Urothelium cell line (cell line): ENCODE results near the gene PAQR8.

Experiments
- DNase-seq: peaks from one replicate; pipeline ENCODE4 v3.0.0; 2011; ENCODE audit warnings: low spot score, mixed read lengths
- FAIRE-seq: peaks from 2 replicates; lab custom pipeline; 2011; peaks lifted over from hg19 to GRCh38; lab: Jason Lieb, UNC

PAQR8 gene

DNA sequence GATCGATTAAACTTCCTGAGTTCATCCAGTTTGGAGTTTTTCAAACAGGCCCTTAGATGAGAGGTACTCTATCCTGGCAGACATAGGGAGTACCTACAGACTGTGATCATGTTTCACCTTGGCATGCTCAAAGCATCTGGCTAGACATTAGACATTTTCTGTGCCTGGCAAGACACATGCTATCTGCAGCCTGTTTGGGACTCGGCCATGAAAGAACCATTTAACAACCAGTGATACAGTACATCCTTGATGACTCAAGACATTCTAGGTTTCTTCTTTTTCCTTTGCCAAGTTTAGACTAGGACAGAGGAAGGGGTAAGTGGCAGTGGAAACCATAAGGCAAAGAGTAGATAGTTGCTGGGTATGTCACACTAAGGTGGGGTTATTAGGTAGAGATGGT is 15.4 kb upstream of the PAQR8 start:
- FAIRE-seq, result no peak

DNA sequence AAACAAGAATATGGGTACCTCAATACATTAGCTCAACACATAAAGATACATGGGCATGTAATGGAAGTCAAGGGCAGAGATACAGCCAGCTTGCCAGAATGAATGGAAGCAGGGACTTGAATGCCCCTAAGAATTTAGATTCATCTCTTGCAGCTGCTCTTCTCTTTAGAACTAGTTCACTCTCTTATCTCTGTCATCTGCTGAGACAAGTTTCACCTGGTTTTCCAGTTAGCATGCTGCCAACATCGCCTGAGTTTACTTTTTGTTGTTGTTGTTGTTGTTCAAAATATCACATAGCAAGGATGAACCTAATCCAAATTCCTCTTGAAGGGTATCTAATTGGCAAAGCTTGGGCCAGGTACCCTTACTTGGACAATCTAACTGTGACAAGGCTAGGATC is 14.1 kb upstream of the PAQR8 start:
- DNase-seq (no peak), FAIRE-seq (no peak)

More for the DNA sequence above, 15.4 kb upstream of the PAQR8 start:
- DNase-seq, result no peak

DNA sequence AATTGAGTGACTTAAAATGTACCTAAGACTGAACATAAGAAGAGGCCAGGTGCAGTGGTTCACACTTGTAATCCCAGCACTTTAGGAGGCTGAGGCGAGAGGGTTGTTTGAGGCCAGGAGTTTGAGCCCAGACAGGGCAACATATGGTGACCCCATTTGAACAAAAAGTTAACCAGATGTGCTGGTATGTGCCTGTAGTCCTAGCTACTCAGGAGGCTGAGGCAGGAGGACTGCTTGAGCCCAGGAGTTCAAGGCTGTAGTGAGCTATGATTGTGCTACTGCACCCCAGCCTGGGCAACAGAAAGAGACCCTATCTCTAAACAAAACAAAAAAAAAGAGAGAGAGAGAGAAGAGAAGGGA is 10.1 kb upstream of the PAQR8 start:
- peak; percentile 27 for FAIRE-seq
- no peak for DNase-seq

DNA sequence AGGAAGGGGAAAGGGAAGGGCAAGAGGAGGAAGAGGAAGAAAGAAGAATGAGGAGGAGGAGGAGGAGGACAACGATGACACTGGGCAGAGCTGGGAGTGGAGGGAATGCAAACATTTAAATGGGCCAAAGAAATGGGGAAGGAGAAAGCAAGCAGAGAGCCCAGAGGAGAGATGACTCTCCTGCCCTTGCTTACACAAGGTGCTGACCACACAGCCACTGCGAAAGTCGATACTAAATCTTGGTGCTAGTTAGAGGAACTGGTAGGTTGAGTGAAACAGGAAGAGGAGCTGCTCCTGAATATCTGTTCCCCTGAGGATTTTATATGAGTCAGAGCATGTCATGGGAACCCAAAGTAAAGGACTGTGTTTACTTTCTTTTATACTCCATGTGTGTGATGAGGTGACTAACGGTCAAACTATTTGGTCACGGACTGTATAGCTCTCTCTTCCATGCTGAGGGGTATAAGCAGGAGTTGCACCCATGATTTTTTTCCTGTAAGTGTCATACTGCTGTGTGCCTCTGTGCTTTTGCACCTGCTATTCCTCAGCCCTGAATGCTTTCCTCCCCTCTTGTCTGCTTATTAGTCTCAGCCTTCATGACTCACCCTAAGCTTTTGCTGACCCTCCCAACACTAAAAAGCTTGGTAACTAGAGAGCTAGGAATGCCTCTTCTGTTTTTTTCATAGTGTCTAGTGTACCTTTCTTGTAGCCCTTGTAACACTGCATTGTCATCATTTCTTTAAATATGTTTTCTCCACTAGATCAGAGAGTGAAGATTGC is 9.5 kb upstream of the PAQR8 start:
- peak; percentile 87 for DNase-seq
- peak; percentile 78 for FAIRE-seq

DNA sequence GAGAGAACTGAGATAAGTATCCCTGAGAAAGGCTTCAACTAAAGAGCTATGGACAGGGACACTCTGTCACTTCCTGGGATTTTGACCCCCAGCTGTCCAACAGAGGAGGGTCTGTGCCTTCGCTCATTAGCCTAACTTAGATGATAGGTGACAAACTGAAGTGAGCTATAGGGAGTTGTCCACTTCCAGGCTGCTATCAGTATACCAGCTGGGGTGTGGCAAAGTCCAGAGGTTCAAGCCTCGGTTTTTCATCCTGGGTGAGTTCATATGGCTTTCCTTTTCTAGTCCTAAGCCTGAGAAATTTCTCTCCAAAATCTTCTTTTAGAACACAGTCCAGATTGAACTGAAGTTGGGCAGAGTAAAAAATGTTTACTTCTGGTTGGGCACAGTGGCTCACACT is 5.9 kb upstream of the PAQR8 start:
- no peak for DNase-seq
- FAIRE-seq, result no peak

DNA sequence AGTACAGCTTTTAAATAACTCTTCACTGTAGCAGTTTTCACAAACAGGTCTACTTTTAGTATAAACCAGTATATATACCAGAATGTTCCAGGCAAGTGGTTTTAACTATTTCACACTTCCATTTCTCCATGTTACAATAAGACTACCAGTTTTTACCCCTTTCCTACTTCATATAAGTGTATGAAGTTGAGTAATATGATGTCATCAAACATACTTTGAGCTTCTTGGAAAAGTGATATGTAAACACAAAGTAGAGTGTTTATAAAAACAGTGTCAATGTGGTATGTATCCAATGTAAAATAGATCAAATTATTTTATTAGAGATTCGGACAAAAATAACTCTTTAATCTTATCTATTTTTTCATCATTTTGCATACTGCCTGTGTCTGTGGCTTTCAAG is 2.5 kb upstream of the PAQR8 start:
- no peak for DNase-seq
- FAIRE-seq, result no peak

DNA sequence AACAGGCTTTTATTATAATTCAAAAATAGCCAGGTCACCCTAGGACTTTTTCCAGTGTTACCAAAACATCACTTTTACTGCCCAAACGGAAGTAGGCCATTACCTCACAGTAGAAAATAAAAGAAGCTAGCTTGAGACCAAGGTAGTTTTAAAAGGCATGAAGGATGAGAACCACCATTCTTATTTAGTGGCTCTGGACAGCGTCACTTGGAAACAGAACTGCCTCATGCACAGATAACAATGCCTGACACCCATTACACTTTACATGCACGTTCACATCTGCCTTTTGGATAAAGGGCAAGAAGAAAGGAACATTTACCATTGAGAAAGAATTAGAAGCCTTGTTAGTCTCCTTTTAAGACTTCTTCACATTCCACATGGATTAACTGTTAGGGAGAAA is 1.9 kb upstream of the PAQR8 start:
- FAIRE-seq (no peak), DNase-seq (no peak)

DNA sequence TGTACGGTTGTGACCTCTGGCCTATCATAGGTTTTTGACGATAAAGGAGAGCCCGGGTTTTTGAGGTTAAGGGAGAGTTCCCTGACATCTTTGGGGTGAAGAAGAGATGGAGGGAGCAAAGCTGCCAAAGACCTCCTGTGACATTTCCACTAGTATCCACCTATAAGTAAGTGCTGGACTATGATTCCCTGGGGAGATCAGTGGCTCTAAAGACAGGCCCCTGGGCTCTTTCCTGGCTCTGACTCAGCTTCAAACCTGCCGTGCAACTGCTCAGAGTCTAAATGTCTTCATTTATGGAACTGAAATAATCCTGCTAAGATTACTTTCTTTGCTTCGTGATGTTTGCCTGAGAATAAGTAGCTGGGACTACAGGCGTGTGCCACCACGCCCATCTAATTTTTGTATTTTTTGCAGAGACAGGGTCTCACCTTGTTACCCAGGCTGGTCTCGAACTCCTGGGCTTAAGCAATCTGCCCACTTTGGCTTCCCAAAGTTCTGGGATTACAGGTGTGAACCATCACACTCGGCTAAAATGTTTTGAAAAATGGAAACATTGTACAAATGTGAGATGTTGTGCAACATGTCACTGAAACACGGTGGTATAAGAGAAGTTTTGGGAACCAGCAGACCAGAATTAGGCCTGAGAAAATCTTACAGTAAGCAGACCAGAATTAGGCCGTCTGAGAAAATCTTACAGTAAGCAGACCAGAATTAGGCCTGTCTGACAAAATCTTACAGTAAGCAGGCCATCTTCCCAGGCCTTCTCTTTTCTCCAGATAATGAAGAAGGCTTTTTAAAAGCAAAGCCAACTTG is 1.1 kb upstream of the PAQR8 start:
- FAIRE-seq (no peak), DNase-seq (no peak)

DNA sequence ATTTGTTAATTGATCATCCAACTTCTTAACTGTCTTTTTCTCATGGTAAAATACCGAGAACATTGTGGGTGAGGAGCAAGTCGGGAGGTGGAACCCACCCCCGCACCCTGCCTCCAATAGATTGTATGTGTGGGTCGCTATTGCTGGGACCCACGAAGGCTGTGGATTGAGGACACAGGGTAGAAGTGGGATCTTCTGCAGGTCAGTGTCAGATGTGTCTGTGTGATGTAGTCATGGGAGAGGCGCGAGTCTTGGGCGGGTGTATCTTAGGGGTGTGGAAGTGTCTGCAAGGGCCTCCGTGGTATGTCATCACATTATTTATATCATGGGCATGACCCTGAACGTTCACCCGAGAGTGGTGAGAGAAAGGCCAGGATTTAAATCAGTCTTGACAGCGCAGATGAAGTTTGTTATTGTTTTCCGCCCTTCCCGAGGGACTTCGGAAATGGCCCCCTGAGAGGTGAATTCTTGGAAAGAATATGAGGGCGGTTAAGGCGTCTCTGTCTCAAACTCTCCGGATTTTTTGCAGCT is 472 bp upstream of the PAQR8 start:
- no peak for DNase-seq

DNA sequence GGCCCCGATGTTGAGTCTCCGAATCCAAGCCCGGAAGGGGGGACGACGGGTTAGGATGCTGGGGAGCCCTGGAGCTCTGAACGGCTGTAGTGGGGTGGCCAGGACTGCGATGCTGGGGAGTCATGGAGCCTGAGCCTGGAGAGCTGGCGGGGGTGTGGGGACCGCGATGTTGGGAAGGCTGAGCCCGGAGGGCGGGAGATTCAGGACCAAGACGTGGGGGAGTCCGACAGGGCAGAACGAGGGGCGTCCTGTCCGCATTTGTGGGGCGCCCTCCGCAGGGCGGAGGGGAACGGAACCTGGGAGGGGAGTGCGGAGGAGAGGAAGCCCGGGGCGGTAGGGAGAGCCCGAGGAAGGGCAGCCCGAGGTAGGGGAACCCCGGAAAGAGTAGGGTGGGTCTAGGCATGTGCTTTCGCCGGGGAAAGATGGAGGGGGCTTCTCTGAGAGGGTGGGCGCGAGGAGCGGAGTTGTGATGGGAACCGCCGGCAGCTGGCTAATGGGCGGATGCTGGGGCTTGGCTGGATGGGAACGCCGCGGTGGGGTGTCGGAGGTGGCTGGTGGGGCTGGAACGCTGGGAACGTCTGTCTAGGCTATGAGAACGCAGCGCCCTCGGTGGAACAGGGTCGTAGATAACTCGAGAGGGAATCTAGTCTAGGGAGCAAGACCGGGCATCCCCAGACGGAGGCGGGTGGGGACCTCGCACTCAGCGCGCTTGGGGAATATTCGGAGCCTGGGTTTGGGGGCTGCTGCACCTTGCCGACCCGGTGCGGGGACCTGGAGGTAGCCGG is 684 bp downstream of the PAQR8 start:
- FAIRE-seq (no peak), DNase-seq (peak; percentile 62)

More for the DNA sequence above, 472 bp upstream of the PAQR8 start:
- peak; percentile 74 for FAIRE-seq

DNA sequence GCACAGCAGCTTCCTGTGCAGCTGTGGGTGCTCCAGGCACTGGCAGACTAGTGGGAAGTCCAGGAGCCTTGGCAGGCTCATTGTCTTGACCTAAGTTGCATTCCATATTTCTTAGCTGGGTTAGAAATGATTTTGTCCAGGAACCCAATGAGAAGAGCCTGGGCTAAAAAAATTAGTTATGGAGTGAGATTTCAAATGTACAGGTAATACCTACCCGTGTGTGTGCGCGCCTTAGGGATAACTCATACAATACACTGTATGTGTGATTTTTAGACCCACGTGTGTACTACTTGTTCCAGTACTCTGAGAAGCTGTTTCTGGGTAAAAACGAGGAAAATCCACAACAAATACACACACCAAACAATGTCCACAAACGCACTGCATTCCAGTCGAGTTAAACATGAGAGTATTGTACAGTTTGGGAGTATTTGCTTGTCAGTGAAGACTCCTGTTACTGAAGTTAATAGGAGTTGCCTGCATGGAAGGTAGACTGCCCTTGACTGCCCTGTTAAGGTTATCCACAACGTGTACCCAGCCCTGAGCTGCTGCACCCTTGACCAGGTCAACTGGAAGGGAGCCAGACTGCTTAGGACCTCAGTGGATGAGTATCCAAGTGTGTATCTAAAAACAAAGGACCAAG is 1.4 kb downstream of the PAQR8 start:
- DNase-seq, result no peak
- no peak for FAIRE-seq

DNA sequence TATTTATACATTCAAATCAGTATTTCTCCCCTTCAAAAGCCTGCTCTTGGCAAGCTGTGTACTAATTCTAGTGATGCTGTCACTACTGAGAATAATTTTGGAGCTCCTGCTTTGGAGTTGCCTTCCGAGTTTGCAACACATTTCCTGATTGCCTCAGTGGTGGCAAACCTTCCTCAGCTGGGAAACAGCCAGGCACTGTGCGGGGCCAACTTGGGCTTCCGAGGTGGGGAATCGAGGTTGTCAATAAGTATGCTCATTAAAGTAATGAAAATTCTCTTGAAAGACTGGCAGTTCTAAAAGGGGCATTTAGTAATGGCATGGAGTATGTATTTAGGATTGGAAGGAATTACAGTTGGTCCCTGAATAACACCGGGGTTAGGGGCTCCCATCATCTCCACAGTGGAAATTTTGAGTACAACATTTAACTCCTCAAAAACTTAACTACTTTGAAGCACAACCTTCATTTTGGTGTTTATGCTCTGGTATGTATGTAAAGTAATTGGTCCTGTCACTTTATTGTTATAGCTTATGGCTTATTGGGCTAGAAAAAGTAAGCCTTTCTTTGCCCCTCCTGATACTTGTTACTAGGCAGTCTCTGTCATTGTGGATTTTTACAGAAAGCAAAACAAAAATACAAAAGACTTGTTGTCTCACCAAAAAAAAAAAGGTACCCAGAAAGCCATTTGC is 2.7 kb downstream of the PAQR8 start:
- FAIRE-seq (no peak), DNase-seq (no peak)

DNA sequence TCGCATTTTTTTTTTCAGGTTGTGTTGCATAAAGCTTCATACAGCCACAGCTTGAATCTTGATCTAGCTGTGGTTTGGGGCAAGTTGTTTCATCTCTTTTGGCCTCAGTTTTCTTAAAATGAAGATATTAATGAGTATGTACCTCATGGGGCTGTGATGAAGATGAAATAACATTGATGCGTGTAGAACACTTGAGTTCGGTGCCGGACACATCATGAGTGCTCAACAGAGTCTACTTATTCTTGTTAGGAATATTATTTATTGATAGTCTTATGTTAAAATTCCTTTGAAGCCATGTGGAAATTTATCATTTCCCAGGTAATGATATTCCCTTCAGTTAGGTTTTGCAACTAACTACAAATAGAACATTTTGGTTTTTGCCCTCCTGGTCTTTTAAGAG is 3.4 kb downstream of the PAQR8 start:
- DNase-seq (no peak), FAIRE-seq (no peak)

DNA sequence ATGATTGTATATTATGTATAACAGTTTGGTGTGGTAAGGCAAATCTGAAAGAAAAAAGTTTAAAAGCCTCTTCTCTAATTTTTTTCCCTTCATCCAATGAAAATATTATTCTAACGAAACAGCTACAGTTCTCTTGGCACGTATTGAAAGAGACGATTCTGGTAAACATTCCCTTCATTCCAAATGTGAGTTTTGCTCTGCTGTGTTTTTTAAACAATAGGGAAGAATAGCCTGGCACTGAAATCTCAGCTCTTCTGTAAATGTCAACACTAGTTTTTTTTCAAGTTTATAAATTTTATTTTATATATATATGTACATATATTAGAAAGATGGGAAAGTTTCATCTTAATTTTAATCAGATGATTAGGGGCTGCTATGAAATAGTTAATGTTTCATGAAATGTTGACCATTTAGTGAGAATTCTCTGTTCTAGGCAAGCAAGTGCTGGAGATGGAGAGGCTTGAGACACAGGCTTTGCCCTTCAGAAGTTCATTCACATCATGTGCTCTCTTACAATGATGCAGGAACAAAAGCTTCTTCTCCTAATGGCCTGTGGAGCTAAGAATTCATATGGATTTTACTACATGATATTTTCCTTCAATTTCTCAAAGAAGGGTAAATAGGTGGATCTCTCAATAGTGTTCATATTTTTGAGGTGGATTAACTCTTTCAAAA is 4.1 kb downstream of the PAQR8 start:
- FAIRE-seq (no peak), DNase-seq (no peak)

DNA sequence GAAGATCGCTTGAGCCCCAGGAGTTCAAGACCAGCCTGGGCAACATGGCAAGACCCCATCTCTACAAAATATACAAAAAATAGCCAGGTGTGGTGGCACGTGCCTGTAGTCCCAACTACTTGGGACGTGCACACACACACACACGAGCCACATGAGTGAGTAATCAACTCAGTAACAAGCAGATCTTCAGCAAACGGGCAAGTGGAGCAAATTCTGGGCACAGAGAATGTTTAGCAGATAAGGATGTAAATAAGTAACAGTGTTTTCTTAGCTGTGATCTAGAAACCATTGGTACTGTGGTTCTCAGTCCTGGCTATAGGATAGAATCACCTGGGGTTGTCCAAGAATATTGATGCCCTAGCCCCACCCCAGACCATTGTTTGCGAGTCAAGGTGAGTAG is 6.1 kb downstream of the PAQR8 start:
- FAIRE-seq (no peak), DNase-seq (no peak)

DNA sequence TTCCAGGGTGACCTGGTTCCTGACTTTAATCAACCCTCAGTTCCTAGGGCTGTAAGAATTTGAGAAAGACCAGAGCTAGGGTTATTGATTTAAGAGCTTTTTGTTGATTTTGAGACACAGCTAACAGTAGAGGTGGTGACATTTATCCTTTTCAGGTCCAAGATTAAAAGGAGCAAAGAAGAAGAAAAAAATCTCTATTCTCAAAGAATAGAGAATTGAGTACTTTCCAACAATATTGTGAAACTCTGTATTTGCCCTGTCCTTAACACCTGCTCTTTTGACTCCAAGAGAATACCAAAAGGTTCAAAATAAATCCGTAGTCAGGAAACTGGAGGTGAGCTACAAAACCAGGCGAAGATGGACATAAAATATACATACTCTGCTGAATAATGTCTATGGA is 7.3 kb downstream of the PAQR8 start:
- DNase-seq (no peak), FAIRE-seq (no peak)

DNA sequence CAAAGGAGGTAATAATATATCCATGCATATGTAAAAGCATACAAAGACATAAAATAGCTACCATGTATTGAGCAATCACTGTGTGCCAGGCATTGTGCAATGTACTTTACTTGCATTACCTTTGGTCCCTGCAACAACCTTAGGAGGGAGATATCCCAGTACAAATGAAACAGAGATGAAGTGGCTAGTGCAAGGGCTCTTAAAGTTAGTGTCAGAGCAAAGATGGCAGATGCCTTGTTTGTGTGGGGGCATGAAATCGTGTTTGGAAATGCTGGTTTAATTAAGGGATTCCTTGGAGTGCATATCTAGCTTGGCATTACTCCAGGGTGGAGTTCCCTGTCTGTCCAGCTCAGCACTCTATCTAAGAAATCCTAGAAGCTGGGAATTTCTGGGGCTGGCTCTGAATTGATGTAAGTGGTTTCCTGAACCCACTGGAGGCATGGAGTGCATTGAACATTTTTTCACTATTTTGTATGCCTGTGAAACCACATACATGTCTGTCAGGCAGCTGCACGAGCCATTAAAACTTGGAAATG is 9.8 kb downstream of the PAQR8 start:
- FAIRE-seq (no peak), DNase-seq (no peak)

DNA sequence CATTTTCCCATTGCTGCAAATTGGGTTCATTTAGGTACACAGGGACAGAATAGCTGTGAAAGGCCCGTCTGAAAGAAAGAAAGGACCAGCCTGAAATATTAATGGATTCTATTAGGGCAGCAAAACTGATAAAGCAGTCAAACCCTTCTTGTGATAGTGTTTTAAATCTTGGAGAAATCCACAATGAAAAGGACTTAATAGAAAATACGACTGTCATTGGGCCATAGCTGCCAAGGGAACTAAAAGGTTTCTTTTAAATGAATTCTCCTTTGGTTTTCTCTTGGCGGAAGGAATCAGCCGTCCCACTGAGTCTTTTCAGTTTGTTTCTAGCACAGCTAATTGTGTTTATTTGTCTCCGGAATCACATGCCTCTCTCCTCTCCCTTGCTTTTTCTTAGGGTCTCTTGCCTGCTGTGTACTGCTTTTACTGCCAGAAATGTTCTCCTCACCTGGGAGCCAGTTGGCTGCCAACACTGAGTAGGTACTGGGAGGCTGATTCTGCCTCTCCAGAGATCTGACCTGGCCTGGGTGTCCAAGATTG is 11.3 kb downstream of the PAQR8 start:
- DNase-seq, result no peak

DNA sequence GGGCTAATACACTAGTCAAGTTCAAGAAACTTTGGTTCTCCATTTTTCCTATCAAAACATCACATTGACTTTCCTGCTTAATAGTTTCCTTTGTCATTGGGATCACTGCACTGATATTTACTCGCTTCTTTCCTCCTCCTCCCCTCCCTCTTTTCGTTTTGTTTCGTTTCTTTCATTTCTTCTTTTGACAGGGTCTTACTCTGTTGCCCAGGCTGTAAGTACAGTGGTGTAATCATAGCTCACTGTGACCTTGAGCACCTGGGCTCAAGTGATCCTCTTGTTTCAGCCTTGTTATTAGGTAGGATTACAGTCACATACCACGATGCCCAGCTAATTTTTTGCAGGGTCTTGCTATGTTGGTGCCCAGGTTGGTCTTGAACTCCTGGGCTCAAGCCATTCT is 12.3 kb downstream of the PAQR8 start:
- no peak for FAIRE-seq
- DNase-seq, result no peak

More for the DNA sequence above, 11.3 kb downstream of the PAQR8 start:
- FAIRE-seq, result no peak
